Inferior parietal cortex (tissue), 1 donor: Measurements from ENCODE around the gene GSTK1.

Experiments
- DNase-seq: peaks from one replicate; pipeline ENCODE4 v3.0.0-alpha.2; 2016; ENCODE audit errors: extremely low spot score

GSTK1 gene

GRCh38 chr7:143299346-143299745, 36.1 kb downstream of the GSTK1 start:
- DNase-seq: no peak

GRCh38 chr7:143299840-143300239, 36.6 kb downstream of the GSTK1 start:
- DNase-seq: no peak

- no peak for DNase-seq
Observed at GRCh38 chr7:143300959-143301935, 38.0 kb downstream of the GSTK1 start.

GRCh38 chr7:143303733-143304132, 40.5 kb downstream of the GSTK1 start:
- DNase-seq: no peak

- DNase-seq: no peak
Observed at GRCh38 chr7:143304938-143305337, 41.7 kb downstream of the GSTK1 start.

- peak; percentile 87 for DNase-seq
Observed at GRCh38 chr7:143305423-143306070, 42.3 kb downstream of the GSTK1 start.

DNA sequence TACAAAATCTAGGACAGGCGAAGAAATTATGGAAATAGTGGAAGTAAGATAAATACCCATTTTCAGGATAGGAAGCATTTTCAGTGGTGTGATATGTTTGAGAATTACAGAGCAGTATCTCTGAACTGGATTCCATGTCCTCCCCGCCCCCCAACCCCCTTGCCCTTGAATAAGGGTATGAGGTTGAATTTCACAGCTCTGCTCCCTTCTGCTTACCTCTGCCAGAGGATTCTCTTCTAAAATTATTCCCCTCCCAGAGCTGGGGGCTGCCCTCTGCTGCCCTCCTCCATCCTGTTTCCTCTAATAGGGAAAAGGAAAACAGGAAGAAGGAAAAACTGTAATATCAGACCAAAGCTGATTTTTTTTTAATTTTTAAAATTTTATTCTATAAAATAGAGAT, 45.4 kb downstream of the GSTK1 start:
- no peak for DNase-seq

DNA sequence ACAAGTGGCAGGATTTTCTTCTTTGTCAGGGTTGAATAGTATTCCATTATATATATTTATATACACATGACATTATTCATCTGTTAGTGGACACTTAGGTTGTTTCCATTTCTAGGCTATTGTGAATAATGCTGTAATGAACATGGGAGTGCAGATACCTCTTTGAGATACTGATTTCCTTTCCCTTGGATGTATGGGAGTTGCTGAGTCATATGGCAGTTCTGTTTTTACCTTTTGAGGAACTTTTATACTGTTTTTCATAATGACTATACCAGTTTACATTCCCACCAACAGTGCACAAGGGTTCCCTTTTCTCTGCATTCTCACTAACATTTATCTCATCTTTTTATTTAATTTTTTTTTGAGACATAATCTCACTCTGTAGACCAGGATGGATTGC, 50.9 kb downstream of the GSTK1 start:
- DNase-seq: no peak

- no peak for DNase-seq
Observed at GRCh38 chr7:143315776-143316175, 52.5 kb downstream of the GSTK1 start, which contains the start of gene CLCN1. CLCN1 (plus strand) TSS chr7:143316111; CDS start chr7:143316213, 102 bp downstream.

GRCh38 chr7:143316492-143316891, 53.3 kb downstream of the GSTK1 start:
- peak; percentile 29 for DNase-seq

DNA sequence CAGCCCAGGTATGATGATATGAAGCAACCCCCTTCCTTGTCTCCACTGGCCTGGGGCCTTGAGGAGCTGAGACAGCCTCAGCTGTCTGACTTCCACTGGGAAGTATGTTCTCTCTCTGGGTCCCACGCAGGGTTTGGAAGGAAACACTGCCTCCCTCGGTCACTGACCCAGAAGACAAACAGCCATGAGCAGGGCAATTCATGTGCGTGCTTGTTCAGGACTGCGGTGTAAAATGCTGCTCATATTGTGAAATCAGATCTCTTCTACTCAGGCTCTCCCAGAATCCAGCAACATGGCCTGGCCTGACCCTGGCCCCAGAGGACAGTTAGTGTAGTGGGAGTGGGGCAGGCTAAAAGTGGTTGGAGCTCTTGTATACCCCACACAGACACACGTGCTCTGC, 55.4 kb downstream of the GSTK1 start:
- no peak for DNase-seq
